K562 (cell line): ENCODE measurements around the gene ASPDH. TPM values are rescaled to one million over a fixed set of nuclear protein-coding genes. Genes with fewer than 3 reads are reported as not detected.

Experiments
- ARID1B ChIP-seq: fragments of 450-650 bp; IDR thresholded peaks from 2 replicates; pipeline ENCODE4 v1.6.1; 2016; ENCODE audit warnings: antibody characterized with exemption, mild to moderate bottlenecking, inconsistent platforms
- CBFB ChIP-seq: sonication (generic); formaldehyde crosslinking; IDR thresholded peaks from 2 replicates; pipeline ENCODE4 v1.4.0; 2020; ENCODE audit warnings: mild to moderate bottlenecking, missing genetic modification reagents
- CBX5 ChIP-seq: IDR thresholded peaks from 2 replicates; pipeline ENCODE4 v1.6.1; 2014; ENCODE audit warnings: low read depth, borderline replicate concordance
- CCNT2 ChIP-seq: IDR thresholded peaks from 2 replicates; pipeline ENCODE4 v1.6.1; 2011; ENCODE audit warnings: borderline replicate concordance, low read depth, mild to moderate bottlenecking, moderate library complexity, mixed read lengths, low read length; ENCODE audit not compliant: insufficient read length; ENCODE audit errors: extremely low read depth
- CREBBP ChIP-seq: IDR thresholded peaks from one replicate; pipeline ENCODE4 v1.6.1; 2012; ENCODE audit warnings: low read depth, mild to moderate bottlenecking, control low read depth, inconsistent platforms, low read length
- ELF1 ChIP-seq: fragments of 200-800 bp; sonication (Bioruptor generic); IDR thresholded peaks from 2 replicates; pipeline ENCODE4 v1.6.1; 2016; ENCODE audit warnings: missing genetic modification characterization, missing compliant biosample characterization
- ERF ChIP-seq: fragments of 450-650 bp; formaldehyde crosslinking; IDR thresholded peaks from 2 replicates; pipeline ENCODE4 v1.4.0; 2020; ENCODE audit warnings: mild to moderate bottlenecking, mixed read lengths
- EWSR1 ChIP-seq: fragments of 450-650 bp; IDR thresholded peaks from 2 replicates; pipeline ENCODE4 v1.6.1; 2018; ENCODE audit warnings: borderline replicate concordance, mild to moderate bottlenecking, low read depth, moderate library complexity; ENCODE audit not compliant: partially characterized antibody
- ILK ChIP-seq: fragments of 450-650 bp; IDR thresholded peaks from 2 replicates; pipeline ENCODE4 v1.6.1; 2016; ENCODE audit warnings: missing genetic modification characterization, low read depth, mild to moderate bottlenecking, missing compliant biosample characterization, moderate library complexity, borderline replicate concordance
- MCM2 ChIP-seq: fragments of 450-650 bp; IDR thresholded peaks from 2 replicates; pipeline ENCODE4 v1.6.1; 2017; ENCODE audit warnings: low read depth, mild to moderate bottlenecking
- SAFB2 ChIP-seq: fragments of 200-400 bp; formaldehyde crosslinking; IDR thresholded peaks from 2 replicates; pipeline ENCODE4 v1.6.1; 2018; ENCODE audit warnings: borderline replicate concordance, low read length, low read depth, moderate library complexity; ENCODE audit not compliant: severe bottlenecking
- polyA plus RNA-seq, 8 experiments: library from polyadenylated mRNA; depleted of rRNA in 4 of 8; stranded (reverse) in 5 of 8; unstranded in 3 of 8; fragments of >200 nt; fragmentation: Nextera tagmentation in 2 of 8; fragmentation: Illumina TruSeq in 1 of 8; extraction: Ambion mirVana in 2 of 8; extraction: Trizol in 1 of 8; gene quantifications; 2 replicates each; pipeline versions ENCODE4 v1.2.1 to v1.2.3, GENCODE V29; 2011 to 2014; ENCODE audit warnings: inconsistent platforms in 1 of 8, missing spikeins in 1 of 8
- total RNA-seq, 7 experiments: library from RNA; depleted of rRNA in 6 of 7; stranded (reverse); fragments of >200 nt in 6 of 7; fragmentation: Illumina TruSeq in 2 of 7; extraction: Trizol in 2 of 7; gene quantifications; 2 replicates each; pipeline versions ENCODE4 v1.2.1 to v1.2.3, GENCODE V29; 2011 to 2021; ENCODE audit warnings: low replicate concordance in 1 of 7
- TF ChIP-seq, protein P1 (sequence below): fragments of 250-450 bp; sonication (Bioruptor Pico); IDR thresholded peaks from 2 replicates; pipeline ENCODE4 v1.4.0; 2020; ENCODE audit warnings: mild to moderate bottlenecking, moderate library complexity
- TF ChIP-seq, protein P2 (sequence below): IDR thresholded peaks from 3 replicates; pipeline ENCODE4 v1.6.1; 2011; ENCODE audit warnings: borderline replicate concordance, mild to moderate bottlenecking, moderate library complexity; ENCODE audit not compliant: insufficient read length; ENCODE audit errors: extremely low read depth
- TF ChIP-seq, protein P3 (sequence below): fragments of 450-650 bp; formaldehyde crosslinking; conservative IDR thresholded peaks from 2 replicates; pipeline ENCODE4 v1.4.0; 2022; ENCODE audit warnings: mild to moderate bottlenecking, missing genetic modification characterization
- TF ChIP-seq, protein P4 (sequence below), 2 experiments: IDR thresholded peaks; 2 replicates each; pipeline ENCODE4 v1.6.1; 2012; ENCODE audit warnings: improper control_type of control experiment in 2 of 2, low read depth in 2 of 2, low read length in 2 of 2, borderline replicate concordance in 1 of 2
- TF ChIP-seq, protein P5 (sequence below): conservative IDR thresholded peaks from 2 replicates; pipeline ENCODE4 v1.6.1; 2011; ENCODE audit warnings: low read depth, mild to moderate bottlenecking, low read length; ENCODE audit not compliant: control insufficient read depth

ASPDH gene
- total and polyA plus RNA-seq, 9 of the 15 experiments (the other 6 are each of a cell fraction or from before 2014, with no cell fraction given), result not detected

DNA sequence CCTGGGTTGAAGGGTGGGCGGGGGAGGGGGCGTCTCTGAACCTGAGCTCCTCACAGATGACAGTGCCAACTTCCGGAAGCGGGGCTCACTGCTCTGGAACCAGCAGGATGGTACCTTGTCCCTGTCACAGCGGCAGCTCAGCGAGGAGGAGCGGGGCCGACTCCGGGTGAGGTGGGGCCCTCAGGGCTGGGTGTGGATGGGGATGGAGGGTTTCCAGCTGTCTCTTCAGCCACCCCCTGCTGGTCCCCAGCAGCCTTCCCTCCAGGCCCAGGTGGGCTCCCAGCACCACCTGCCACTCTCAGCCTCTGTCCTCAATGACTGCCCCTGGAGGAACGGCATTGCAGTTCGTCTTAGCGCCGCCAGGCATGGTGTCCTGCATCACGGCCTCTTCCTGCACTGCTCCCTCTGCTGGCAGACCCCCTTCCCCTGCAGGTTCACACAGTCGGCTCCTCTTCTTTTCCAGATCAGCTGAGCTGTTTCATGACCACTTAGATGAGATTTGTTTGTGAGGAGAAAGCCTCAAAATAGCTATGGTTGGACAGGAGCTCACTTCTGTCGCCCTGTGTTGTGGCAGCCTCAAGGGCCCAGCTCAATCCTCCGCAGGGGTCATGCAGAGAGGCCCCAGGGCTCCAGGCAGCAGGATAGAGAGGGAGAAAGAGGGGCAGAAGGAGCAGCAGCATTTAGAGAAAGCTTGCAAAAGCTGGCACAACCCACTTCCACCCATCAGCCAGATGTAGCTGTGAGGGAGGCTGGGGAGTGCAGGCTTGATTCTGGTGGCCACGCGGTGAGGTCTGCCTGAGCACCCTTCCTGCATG, 34.6 kb downstream of the ASPDH start (continued):
- TF ChIP-seq, protein P1, sequence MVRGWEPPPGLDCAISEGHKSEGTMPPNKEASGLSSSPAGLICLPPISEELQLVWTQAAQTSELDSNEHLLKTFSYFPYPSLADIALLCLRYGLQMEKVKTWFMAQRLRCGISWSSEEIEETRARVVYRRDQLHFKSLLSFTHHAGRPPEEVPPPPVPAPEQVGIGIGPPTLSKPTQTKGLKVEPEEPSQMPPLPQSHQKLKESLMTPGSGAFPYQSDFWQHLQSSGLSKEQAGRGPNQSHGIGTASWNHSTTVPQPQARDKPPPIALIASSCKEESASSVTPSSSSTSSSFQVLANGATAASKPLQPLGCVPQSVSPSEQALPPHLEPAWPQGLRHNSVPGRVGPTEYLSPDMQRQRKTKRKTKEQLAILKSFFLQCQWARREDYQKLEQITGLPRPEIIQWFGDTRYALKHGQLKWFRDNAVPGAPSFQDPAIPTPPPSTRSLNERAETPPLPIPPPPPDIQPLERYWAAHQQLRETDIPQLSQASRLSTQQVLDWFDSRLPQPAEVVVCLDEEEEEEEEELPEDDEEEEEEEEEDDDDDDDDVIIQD (CRISPR knock-in tag), result no peak
- no peak for TF ChIP-seq EWSR1
- no peak for TF ChIP-seq ARID1B
- no peak for TF ChIP-seq CBFB (CRISPR knock-in tag)
- 0 out of 2 replicates have a peak, but pooled peaks have one; percentile 33 for TF ChIP-seq ELF1 (tag)
- TF ChIP-seq, protein P2, sequence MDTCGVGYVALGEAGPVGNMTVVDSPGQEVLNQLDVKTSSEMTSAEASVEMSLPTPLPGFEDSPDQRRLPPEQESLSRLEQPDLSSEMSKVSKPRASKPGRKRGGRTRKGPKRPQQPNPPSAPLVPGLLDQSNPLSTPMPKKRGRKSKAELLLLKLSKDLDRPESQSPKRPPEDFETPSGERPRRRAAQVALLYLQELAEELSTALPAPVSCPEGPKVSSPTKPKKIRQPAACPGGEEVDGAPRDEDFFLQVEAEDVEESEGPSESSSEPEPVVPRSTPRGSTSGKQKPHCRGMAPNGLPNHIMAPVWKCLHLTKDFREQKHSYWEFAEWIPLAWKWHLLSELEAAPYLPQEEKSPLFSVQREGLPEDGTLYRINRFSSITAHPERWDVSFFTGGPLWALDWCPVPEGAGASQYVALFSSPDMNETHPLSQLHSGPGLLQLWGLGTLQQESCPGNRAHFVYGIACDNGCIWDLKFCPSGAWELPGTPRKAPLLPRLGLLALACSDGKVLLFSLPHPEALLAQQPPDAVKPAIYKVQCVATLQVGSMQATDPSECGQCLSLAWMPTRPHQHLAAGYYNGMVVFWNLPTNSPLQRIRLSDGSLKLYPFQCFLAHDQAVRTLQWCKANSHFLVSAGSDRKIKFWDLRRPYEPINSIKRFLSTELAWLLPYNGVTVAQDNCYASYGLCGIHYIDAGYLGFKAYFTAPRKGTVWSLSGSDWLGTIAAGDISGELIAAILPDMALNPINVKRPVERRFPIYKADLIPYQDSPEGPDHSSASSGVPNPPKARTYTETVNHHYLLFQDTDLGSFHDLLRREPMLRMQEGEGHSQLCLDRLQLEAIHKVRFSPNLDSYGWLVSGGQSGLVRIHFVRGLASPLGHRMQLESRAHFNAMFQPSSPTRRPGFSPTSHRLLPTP, result no peak
- TF ChIP-seq, protein P3, sequence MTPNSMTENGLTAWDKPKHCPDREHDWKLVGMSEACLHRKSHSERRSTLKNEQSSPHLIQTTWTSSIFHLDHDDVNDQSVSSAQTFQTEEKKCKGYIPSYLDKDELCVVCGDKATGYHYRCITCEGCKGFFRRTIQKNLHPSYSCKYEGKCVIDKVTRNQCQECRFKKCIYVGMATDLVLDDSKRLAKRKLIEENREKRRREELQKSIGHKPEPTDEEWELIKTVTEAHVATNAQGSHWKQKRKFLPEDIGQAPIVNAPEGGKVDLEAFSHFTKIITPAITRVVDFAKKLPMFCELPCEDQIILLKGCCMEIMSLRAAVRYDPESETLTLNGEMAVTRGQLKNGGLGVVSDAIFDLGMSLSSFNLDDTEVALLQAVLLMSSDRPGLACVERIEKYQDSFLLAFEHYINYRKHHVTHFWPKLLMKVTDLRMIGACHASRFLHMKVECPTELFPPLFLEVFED (CRISPR knock-in tag), result no peak
- TF ChIP-seq, protein P4, sequence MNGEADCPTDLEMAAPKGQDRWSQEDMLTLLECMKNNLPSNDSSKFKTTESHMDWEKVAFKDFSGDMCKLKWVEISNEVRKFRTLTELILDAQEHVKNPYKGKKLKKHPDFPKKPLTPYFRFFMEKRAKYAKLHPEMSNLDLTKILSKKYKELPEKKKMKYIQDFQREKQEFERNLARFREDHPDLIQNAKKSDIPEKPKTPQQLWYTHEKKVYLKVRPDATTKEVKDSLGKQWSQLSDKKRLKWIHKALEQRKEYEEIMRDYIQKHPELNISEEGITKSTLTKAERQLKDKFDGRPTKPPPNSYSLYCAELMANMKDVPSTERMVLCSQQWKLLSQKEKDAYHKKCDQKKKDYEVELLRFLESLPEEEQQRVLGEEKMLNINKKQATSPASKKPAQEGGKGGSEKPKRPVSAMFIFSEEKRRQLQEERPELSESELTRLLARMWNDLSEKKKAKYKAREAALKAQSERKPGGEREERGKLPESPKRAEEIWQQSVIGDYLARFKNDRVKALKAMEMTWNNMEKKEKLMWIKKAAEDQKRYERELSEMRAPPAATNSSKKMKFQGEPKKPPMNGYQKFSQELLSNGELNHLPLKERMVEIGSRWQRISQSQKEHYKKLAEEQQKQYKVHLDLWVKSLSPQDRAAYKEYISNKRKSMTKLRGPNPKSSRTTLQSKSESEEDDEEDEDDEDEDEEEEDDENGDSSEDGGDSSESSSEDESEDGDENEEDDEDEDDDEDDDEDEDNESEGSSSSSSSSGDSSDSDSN (IDR thresholded peaks at IDR 0.05; ENCODE audit: borderline replicate concordance in 1 of 2, low read depth in 2 of 2, low read length in 2 of 2), result no peak
- no peak for TF ChIP-seq MCM2
- TF ChIP-seq ERF (CRISPR knock-in tag), result no peak
- TF ChIP-seq, protein P5, sequence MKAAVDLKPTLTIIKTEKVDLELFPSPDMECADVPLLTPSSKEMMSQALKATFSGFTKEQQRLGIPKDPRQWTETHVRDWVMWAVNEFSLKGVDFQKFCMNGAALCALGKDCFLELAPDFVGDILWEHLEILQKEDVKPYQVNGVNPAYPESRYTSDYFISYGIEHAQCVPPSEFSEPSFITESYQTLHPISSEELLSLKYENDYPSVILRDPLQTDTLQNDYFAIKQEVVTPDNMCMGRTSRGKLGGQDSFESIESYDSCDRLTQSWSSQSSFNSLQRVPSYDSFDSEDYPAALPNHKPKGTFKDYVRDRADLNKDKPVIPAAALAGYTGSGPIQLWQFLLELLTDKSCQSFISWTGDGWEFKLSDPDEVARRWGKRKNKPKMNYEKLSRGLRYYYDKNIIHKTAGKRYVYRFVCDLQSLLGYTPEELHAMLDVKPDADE, result no peak
- TF ChIP-seq SAFB2, result no peak
- TF ChIP-seq ILK (tag), result no peak
- TF ChIP-seq CBX5, result 0 out of 2 replicates have a peak, but pooled peaks have one; percentile 17
- TF ChIP-seq CREBBP, result no peak
- no peak for TF ChIP-seq CCNT2
